GM12878 (cell line): ENCODE measurements around the gene MIER1. TPM values are rescaled to one million over a fixed set of nuclear protein-coding genes. Genes with fewer than 3 reads are reported as not detected.
A peak's percentile ranks its signal among the peaks of the same experiment; 100 is the strongest.

Experiments used
- ATAC-seq: fragments of 200-7000 bp; cut with Tn5 transposase; 3 replicates; pipeline ENCODE4 v1.9.1; 2020; ENCODE audit warnings: mild to moderate bottlenecking, moderate library complexity
- BruUV-seq: library from RNA; stranded (reverse); fragments of 400-500 nt; replicated peaks from 2 replicates; lab custom pipeline; 2021; lab: Mats Ljungman, UMichigan
- CTCF ChIA-PET: fragments of 300-600 bp; sonication (Branson Sonifier 250); formaldehyde crosslinking; extraction: SDS; loops from one replicate; lab custom pipeline; 2021; ENCODE audit warnings: inconsistent platforms; lab: Yijun Ruan, JAX
- POLR2A ChIA-PET: fragments of 350-600 bp; formaldehyde crosslinking; extraction: SDS; loops from one replicate; lab custom pipeline; 2021; ENCODE audit warnings: inconsistent platforms; lab: Charles Lee
- RAD21 ChIA-PET: fragments of 300-600 bp; sonication (Branson Sonifier 250); formaldehyde crosslinking; loops from one replicate; lab custom pipeline; 2023; ENCODE audit warnings: antibody characterized with exemption; ENCODE audit not compliant: unreplicated experiment; lab: Charles Lee
- SMC1A ChIA-PET: fragments of 300-600 bp; sonication (Branson Sonifier 250); formaldehyde crosslinking; loops from one replicate; lab custom pipeline; 2023; ENCODE audit not compliant: unreplicated experiment, uncharacterized antibody; lab: Charles Lee
- DNase-seq: peaks from one replicate; pipeline ENCODE4 v3.0.0-alpha.2; 2011; ENCODE audit warnings: low read depth, low spot score
- FAIRE-seq: peaks from 3 replicates; lab custom pipeline; 2011; peaks lifted over from hg19 to GRCh38; lab: Jason Lieb, UNC
- H2AFZ ChIP-seq: 2 replicates; pipeline ENCODE4 v1.6.0; 2011; ENCODE audit warnings: low read depth, low read length, control low read depth; ENCODE audit not compliant: control insufficient read depth
- H3K27ac ChIP-seq: 2 replicates; pipeline ENCODE4 v1.5.1; 2011; ENCODE audit warnings: control low read depth; ENCODE audit not compliant: control insufficient read depth, insufficient read depth
- H3K27me3 ChIP-seq, 2 experiments: replicated peaks in 1 of 2; 2 replicates each; pipeline versions ENCODE4 v1.6.0 to v1.6.1; 2011; ENCODE audit warnings: low read length in 1 of 2; ENCODE audit not compliant: control insufficient read depth in 2 of 2, insufficient read depth in 2 of 2
- H3K36me3 ChIP-seq, 2 experiments: 2 replicates each; pipeline ENCODE4 v1.5.1; 2011; ENCODE audit warnings: low read length in 1 of 2; ENCODE audit not compliant: control insufficient read depth in 2 of 2, insufficient read depth in 2 of 2
- H3K4me1 ChIP-seq: 2 replicates; pipeline ENCODE4 v1.6.1; 2011; ENCODE audit warnings: mild to moderate bottlenecking, low read length, moderate library complexity, mixed read lengths; ENCODE audit not compliant: control insufficient read depth, insufficient read depth
- H3K4me2 ChIP-seq: 2 replicates; pipeline ENCODE4 v1.6.0; 2011; ENCODE audit warnings: control low read depth; ENCODE audit not compliant: control insufficient read depth, insufficient read depth
- H3K4me3 ChIP-seq: fragments of 200-600 bp; sonication (generic); 2 replicates; pipeline ENCODE4 v1.5.1; 2016
- H3K79me2 ChIP-seq: 2 replicates; pipeline ENCODE4 v1.6.0; 2011; ENCODE audit warnings: low read length; ENCODE audit not compliant: control insufficient read depth, insufficient read depth
- H3K9ac ChIP-seq: 2 replicates; pipeline ENCODE4 v1.8.0; 2011; ENCODE audit warnings: low read length, control low read depth, mixed read lengths; ENCODE audit not compliant: control insufficient read depth, insufficient read depth
- H3K9me3 ChIP-seq: replicated peaks from 3 replicates; pipeline ENCODE4 v1.5.1; 2011; ENCODE audit warnings: mild to moderate bottlenecking, low read length; ENCODE audit not compliant: control insufficient read depth, insufficient read depth
- H4K20me1 ChIP-seq: 2 replicates; pipeline ENCODE4 v1.6.0; 2011; ENCODE audit not compliant: control insufficient read depth, insufficient read depth
- NFIC ChIP-seq: IDR thresholded peaks from 2 replicates; pipeline ENCODE4 v1.6.1; 2012; ENCODE audit warnings: low read depth, mild to moderate bottlenecking, inconsistent platforms, low read length, moderate library complexity
- RB1 ChIP-seq: fragments of 450-650 bp; formaldehyde crosslinking; IDR thresholded peaks from 2 replicates; pipeline ENCODE4 v1.6.1; 2017; ENCODE audit warnings: mild to moderate bottlenecking, borderline replicate concordance
- RELB ChIP-seq: fragments of 450-650 bp; IDR thresholded peaks from 2 replicates; pipeline ENCODE4 v1.6.1; 2017; ENCODE audit warnings: low read depth, mild to moderate bottlenecking, moderate library complexity
- SPI1 ChIP-seq: IDR thresholded peaks from 2 replicates; pipeline ENCODE4 v1.6.1; 2011; ENCODE audit warnings: low read depth, mild to moderate bottlenecking, low read length, moderate library complexity, borderline replicate concordance; ENCODE audit not compliant: insufficient read depth
- WRNIP1 ChIP-seq: IDR thresholded peaks from 2 replicates; pipeline ENCODE4 v1.6.1; 2011; ENCODE audit warnings: low read depth, low read length, improper control_type of control experiment, borderline replicate concordance
- ZNF207 ChIP-seq: fragments of 450-650 bp; IDR thresholded peaks from 2 replicates; pipeline ENCODE4 v1.6.1; 2014; ENCODE audit warnings: antibody characterized with exemption, mild to moderate bottlenecking, borderline replicate concordance
- in situ Hi-C: fragments of 300-500 bp; cut with MboI; formaldehyde crosslinking; loops from 9 replicates; pipeline ENCODE4 v1.14.3; 2018; ENCODE audit warnings: mixed read lengths
- intact Hi-C: fragments of 100-400 bp; cut with micrococcal nuclease; formaldehyde crosslinking; loops from one replicate; pipeline ENCODE4 v1.14.2; 2022; ENCODE audit not compliant: unreplicated experiment
- polyA plus RNA-seq, 11 experiments: library from polyadenylated mRNA; depleted of rRNA in 4 of 11; unstranded in 6 of 11; stranded (reverse) in 5 of 11; fragments of >200 nt; fragmentation: Nextera tagmentation in 4 of 11; fragmentation: Illumina TruSeq in 1 of 11; extraction: Ambion mirVana in 4 of 11; extraction: Trizol in 1 of 11; gene quantifications; 1 replicate in 1 of 11; 2 replicates in 10 of 11; pipeline versions ENCODE4 v1.2.1 to v1.2.3, GENCODE V29; 2011 to 2016; ENCODE audit warnings: inconsistent platforms in 2 of 11, missing spikeins in 2 of 11, low read depth in 1 of 11
- total RNA-seq, 4 experiments: library from RNA; depleted of rRNA in 3 of 4; stranded (reverse); fragments of >200 nt in 3 of 4; fragmentation: Illumina TruSeq in 1 of 4; extraction: Trizol in 1 of 4; gene quantifications; 2 replicates each; pipeline versions ENCODE4 v1.2.1 to v1.2.3, GENCODE V29; 2013 to 2021

The MIER1 gene
- total and polyA plus RNA-seq, 10 of the 15 experiments (the other 5 are each of a cell fraction or from before 2014, with no cell fraction given): 13.6 to 39.8 (median 25.7) TPM

DNA sequence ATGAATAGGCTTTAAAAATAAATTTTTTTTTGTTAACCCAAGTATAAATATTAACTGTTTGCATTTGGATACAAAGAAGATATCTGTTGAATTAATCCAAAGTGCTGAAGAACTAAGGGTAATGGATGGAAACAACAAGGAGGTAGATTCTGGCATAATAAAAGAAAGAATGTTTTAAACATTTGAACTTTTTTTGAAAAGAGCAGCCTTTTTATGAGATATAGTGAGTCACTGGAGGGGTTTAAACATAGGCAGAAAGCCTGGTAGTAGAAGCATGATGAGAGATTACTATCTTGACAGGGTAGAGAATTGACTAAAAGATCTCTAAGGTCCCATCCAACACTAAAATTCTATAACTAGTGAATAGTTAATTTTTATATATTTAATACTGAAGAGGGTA lies 2.7 kb downstream of the MIER1 start:
- RAD21 ChIA-PET: no interaction called here
- Histone ChIP-seq H2AFZ (no peak overlapping the region), H3K9ac (no peak overlapping the region), H3K79me2 (peaks cover 81% of the 10 kb centered on the region), H3K27ac (no peak overlapping the region), H3K9me3 (no peaks in the 10 kb centered on the region), H3K4me3 (no peak overlapping the region), H3K27me3 (no peaks in the 10 kb centered on the region), H4K20me1 (no peaks in the 10 kb centered on the region), H3K36me3 (no peaks in the 10 kb centered on the region; a peak in 1 of 4 replicates)
- BruUV-seq: no TSS peak
- in situ Hi-C loops: loop anchor here (25.0 kb wide), 2 partner anchors 540 to 665 kb away; no protein-coding TSS in a partner anchor
- POLR2A ChIA-PET: no interaction called here
- SMC1A ChIA-PET: interaction anchor here (0.9 kb wide), 1 partner anchor 11 kb away, joined by 3 read pairs; no protein-coding TSS in a partner anchor
- CTCF ChIA-PET: interaction anchor here (1.4 kb wide), 1 partner anchor 221 kb away, joined by 3 read pairs; no protein-coding TSS in a partner anchor
- DNase-seq: no peak
- no peak for TF ChIP-seq ZNF207
- TF ChIP-seq WRNIP1: no peak
- no peak for TF ChIP-seq SPI1
- no peak for TF ChIP-seq RELB
- no peak for TF ChIP-seq RB1
- TF ChIP-seq NFIC: no peak
- TF ChIP-seq, all 136 proteins: peak for 0
- peak overlapping the region; percentile 4; the same call in 1 of the 2 replicates for H3K4me2 ChIP-seq
- intact Hi-C loops: loop anchor here (5.0 kb wide), 2 partner anchors 125 to 160 kb away; partner anchors contain the start of gene SLC35D1
- peaks cover 10% of the 10 kb centered on the region; the same call in 1 of the 2 replicates for H3K4me1 ChIP-seq
- FAIRE-seq (no peak), ATAC-seq (no peak)
